ENCODE data around the gene BCAR3.

The BCAR3 gene

DNA sequence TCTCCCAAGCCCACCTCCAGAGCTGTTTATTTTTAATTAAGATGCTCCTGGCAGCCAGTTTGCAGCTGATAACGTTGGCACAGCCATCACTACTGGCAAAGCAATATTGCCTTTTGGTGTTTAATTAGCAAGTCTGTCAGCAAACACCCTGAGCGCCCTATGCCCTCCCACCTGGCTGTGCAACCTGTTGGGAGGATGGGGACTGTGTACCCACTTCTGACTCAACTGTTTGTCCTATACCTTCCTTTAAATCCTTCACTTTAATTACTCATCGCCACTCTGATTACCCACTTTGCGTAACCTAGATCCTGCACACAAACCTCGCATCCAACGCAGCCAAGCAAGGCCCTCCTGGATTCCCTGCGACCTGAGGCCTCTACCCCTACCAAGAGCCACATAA, 67.1 kb downstream of the BCAR3 start:
- no peak for DNase-seq

GRCh38 chr1:93613898-93614297, 67.7 kb downstream of the BCAR3 start:
- DNase-seq: no peak

GRCh38 chr1:93612510-93612909, 69.1 kb downstream of the BCAR3 start:
- no peak for DNase-seq

DNA sequence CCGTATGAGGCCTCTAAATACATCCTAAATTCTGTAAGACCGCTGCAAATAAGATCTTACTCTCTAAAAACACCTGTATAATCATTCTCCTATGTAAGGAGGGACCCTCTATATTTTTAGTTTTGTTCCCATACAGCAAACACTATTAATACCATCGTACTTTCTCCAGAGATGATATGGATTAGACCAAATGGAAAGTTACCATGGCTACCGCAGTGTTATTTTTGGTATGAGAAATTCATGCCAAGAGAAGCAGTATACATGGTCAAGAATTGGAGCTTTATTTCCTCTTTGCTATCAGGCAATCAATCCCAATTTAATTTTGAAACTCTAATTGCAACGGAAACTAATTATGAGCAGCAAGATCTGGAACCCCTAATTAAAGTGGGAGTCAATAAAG, 70.0 kb downstream of the BCAR3 start:
- DNase-seq: no peak

DNA sequence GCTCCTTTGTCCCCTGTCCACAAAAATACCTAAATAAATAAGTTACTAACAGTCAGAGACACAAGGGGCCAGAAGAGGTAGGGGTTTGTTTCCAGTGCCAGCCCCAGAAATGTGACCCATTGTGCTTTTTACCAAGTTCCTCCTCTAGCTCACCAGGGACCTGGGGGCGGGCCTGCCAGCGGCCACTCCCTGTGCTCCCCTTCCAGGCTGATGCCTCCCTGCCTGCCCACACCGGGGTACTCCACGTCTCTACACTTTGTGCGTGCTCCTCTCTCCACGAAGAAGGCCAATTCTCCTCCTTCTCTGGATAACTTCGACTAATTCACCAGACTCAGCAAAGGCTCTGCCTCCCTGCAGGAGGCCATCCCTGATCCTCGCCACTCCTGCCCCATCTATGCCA, 72.1 kb downstream of the BCAR3 start:
- DNase-seq: no peak

DNA sequence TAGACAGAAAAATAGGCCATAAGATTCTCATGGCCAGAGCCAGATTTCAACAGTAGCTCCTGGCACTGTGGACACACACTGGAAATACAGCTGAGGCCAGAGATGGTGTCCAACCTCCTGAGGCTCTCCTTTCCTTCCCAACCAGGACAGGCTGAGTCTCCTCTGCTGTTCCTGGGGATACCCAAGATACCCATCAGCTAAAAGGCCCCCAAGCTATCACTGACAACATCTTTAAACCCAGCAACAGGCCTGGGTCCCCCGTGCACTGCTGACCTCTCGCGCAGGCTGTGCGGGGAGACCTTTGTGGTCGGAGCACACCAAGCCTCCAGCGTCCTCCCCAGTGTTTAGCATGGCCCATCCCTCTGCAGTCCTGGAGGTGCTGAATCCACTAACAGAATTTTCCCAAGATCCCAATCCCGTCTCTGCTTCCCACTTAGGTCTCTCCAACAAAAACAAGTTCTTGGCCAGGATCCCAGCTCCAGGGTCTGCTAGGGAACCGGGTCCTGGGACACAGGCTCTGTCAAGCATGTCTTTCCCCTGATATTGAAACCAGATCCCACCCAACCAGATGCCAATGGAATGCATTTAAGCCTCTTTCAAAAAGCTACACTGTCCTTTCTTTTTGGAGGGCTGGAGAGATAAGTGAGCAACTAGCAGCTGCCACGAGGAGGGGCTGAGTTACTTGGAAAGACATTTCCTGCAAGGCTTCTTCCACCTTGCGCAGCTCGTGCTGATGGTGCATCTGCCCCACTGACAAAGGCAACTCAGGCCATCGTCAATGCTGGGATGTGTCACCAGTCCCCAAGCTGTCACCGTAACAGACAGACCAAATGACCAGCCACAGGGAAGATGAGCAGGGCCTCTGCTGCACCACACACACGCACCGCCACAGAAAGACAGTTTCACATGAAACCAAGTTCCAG, 73.2 kb downstream of the BCAR3 start:
- DNase-seq: no peak

DNA sequence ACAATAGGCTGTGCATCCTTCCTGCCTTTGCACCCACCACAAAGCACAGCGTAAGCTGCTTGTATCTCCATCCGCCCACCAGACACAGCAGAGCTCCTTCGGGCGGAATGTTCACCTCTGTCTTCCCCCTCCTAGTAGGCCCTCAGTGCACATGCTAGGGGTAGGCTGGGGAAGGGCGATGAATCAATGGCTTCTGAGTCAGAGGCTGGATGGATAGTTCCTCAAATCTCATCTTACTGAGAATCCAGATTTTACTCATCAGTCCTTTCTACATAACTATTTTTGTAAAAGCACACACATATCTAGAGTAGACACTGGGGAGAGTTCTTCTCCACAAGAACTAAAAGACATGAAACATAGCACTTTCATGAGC, 73.8 kb downstream of the BCAR3 start:
- no peak for DNase-seq

DNA sequence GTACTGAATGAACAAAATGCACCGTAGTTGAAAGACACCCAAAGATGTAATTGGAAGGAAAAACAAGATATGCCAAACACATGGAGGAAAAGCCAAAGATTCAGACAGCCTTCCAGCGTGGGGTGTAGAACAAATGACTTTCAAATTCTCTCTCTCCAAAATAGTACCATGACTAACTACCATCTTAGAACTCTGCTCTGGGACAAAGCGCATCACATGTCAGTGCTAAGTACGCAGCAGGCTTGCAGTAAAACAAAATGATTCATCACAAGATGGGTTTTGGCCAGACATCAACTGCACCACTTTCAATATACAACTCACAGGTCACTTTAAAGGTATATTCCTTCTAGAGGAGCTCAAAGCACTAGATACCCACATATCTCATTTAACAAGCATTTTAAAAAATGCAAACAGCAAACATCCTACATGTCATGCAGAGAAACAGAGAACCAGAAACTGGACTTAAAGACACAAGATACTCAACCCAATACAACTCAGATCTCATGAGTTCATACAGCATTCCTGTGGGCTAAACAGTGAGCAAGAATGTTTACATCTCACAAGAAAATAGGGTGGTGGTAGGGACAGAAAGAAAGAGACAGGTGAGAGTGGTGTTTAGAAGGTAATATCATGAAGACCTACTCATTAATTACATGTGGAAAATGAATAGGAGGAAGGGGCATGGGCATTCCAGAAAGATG, 75.7 kb downstream of the BCAR3 start:
- DNase-seq: no peak

DNA sequence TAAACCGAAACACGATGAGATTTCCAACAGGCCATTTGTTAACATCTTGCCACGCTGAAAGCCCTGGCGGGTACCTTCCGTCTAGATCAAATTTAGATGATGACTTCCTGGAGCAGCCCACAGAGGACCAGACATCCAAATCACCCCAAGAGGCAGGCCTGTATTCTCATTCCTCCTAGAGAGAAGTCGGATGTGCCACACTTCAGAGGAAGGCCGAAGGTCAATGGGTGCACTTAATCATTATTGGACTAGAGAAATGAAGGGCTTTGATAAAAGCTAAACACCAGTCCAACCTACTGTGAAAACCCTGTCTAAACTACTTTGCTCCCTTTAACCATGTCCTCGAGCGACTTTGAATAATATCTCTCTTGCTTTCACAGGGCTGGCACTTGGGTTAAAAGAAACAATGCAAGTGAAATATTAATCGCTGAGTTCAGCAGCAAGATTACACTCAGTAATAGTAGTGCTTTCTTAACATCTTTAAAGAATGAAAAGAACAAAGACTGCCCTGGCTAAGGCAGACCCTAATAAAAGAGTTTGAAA, 76.5 kb downstream of the BCAR3 start:
- no peak for DNase-seq

- DNase-seq: no peak
Observed at GRCh38 chr1:93604411-93604810, 77.2 kb downstream of the BCAR3 start.

GRCh38 chr1:93603601-93604000, 78.0 kb downstream of the BCAR3 start:
- no peak for DNase-seq

- no peak for DNase-seq
Observed at GRCh38 chr1:93603106-93603505, 78.5 kb downstream of the BCAR3 start.

DNA sequence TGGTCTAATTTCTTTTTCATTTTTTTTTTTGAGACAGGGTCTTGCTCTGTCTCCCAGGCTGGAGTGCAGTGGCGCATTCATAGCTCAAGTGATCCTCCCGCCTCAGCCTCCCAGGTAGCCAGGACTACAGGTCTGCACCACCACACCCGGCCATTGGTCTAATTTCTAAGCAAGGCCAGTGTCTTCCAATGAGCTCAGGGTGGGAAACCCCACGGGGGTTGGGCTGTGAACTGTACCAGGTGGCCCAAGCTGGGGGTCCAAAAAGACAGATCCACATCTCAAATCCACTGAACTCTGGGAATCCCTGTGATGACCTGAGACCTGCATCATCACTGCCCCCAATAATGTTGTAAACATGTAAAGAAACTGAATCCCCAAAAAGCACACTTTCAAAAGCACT, 79.5 kb downstream of the BCAR3 start:
- no peak for DNase-seq

DNA sequence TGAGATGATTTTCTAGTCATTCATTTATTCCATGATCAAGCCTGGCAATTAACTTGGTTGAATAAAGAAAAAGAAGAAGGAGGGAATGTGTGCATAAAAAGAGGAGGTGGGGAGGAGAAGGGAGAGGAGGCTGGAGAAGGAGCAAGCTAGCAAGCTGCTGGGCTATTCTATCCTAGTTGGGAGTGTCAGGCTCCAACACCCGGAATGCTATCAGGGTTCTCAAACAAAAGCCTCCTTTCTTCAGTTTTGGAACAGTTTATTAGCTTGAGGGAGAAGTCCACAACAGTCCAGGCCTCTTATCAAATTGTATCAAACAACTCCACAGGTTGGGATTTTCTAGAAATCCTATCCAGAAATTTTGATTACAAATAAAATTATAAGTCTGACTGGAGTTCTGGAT, 80.0 kb downstream of the BCAR3 start:
- DNase-seq: no peak

DNA sequence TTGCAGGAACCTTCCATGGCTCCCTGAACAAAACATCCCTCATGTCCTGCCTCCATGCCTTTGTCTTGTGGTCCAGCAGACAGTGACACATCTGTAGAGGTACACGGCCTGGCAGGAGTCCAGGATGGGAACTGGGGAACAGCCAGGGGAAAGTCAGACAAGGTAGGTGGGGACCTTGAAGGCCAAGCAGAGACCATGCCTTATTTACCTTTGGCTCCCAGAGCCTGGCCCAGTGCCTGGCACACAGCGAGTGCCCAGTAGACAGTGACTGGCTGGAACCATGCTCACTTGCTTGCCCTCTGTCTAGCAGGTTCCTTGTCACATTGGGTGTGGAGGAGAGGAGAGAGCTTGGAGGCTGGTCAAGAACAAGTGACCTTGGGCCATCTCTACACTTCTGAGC, 81.0 kb downstream of the BCAR3 start:
- no peak for DNase-seq

DNA sequence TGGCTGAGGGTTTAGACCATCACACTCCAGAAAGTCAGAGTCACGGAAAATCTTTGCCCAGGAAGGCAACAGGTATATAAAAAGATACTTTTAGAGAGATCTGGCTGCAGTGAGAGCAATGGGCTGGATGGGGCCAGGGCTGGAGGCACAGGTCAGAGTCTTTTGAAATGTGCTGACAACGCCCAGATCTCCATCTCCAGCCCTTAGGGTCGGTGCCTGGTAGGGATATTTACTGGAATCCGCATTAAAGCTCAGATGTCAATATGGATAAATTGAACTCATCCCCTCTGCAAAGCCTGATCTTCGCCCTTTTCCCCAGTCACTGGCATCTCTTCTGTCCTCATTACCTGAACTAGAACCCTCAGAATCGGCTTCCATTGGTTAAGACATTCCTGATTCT, 82.2 kb downstream of the BCAR3 start:
- DNase-seq: no peak

DNA sequence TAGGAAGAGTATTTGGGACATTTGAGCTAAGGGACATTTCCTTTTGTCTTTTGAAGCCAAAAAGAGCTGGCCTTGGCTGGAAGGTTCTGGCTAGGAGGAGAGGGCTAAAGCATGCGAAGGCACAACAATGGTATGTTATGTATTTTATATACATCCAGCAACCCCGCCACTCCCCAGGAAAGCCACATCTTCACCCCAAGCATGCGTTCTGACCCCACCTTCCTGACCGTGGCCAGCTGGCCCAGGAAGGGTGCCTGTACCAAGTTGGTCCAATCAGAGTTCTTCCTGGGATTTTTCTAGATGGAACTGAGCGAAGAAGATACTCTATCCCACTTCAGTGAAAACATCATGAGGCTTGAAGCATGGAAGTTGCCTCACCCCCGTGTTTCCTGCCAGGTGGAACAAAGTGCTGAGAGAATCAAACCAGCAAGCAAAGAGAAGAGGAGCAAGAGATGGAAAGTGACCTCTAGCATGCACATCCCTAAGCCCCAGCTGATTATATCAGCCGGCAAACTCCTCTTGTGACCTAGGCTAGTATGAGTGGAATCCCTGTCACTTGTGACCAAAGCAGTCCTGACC, 82.7 kb downstream of the BCAR3 start:
- no peak for DNase-seq

DNA sequence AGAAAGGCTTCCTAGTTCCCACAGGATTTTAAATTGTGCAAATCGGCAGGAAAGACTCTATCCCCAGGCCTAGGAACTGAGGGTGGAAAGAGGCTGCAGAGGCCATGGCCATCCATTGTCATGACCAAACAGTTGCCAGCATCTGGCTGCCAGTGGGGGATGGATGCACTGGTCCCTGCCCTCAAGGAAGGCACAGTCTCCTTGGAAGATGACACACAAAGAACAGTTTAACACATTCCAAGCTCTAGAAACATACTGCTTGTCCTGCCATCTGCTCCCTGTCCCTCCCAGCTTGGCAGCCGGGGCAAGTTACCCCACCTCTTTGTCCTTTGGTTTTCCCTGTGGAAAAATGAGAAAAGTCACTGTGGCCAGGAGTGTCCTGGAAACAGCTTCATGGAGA, 83.2 kb downstream of the BCAR3 start:
- DNase-seq: no peak

DNA sequence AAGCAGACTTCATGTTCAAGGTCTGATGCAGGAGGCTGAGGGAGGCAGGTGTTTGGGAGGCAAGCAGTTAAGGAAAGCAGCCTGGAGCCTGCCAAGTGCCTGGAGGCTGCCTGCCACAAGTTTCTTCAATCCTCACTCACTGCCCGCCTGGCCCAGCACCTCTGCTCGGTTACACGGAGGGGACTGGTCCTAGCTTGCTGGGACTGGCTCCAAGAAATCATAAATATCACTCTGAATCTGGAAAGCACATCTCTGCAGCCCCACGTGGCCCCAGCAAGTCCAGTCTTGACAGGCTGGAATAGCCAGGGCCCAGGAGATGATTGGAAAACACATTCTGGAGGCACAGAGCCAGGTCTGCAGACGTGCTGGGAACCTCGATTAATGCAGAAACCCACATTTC, 83.9 kb downstream of the BCAR3 start:
- DNase-seq: no peak

DNA sequence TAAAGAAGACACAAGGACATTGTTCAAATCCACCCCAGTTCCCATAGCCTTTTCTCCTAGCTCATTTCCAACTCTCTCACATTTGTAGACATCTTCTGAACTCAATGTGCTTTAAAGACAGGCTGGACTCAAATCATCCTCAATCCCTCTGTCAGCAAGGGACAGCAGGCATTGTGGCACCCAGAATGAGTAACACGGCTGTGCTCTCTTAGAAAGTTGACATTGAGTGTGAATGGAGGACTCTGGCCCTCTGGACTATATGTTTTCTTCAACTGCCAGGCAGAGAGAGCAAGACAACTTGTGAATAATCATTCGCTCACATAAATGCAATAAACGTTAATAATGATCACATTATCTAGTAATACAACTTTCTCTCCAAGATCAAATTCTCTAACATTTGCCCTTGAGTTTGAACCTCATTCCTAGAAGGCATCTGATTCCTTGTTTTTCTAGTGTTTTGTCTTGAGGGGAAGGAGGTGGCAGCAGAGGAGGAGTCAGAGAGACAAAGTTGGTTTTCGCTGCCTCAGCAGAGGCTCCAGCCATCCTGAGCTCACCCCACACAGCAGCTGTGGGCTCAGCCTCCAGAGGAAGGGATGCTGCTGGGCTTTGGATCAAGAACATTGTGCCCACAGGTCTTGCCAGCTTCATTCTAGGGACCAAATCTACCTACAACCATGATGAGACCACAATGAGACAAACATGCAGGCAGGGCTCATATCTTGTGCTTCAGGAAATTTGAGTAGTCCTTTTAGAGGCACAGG, 85.1 kb downstream of the BCAR3 start:
- no peak for DNase-seq

GRCh38 chr1:93595743-93596142, 85.9 kb downstream of the BCAR3 start:
- no peak for DNase-seq

GRCh38 chr1:93595266-93595665, 86.4 kb downstream of the BCAR3 start:
- no peak for DNase-seq

DNA sequence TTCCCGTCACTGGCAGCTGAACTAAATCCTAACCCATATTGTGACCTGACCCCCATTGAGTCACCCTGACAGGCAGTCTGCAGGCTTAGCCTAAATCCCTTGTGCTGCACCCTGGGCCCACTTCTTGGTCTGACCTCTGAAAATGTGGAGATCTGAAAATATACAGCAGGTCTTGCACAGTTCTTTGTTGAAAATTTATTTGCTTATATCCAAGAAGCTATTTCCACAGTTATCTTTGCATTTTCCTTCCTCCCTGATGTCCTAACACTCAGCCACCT, 87.1 kb downstream of the BCAR3 start:
- no peak for DNase-seq
